Esophagus muscularis mucosa (tissue), 4 donors: ENCODE data around the gene LONP1. TPM values are rescaled to one million over a fixed set of nuclear protein-coding genes. Genes with fewer than 3 reads are reported as not detected.
A peak's percentile ranks its signal among the peaks of the same experiment; 100 is the strongest.

Experiments used
- DNase-seq: peaks from one replicate; pipeline ENCODE4 v3.0.0-alpha.2; 2017; ENCODE audit errors: extremely low spot score
- H3K27ac ChIP-seq, 4 donors: fragments of 200-600 bp; sonication (generic); replicated peaks in 1 of 4; 1 replicate in 3 of 4; 2 replicates in 1 of 4; pipeline ENCODE4 v1.5.1; 2016 to 2019; ENCODE audit warnings: mild to moderate bottlenecking in 1 of 4
- H3K27me3 ChIP-seq, 4 donors: fragments of 200-600 bp; sonication (generic); one replicate each; pipeline versions ENCODE4 v1.5.1 to v1.6.0; 2016 to 2019
- H3K36me3 ChIP-seq, 4 donors: fragments of 200-600 bp; sonication (generic); one replicate each; pipeline ENCODE4 v1.5.1; 2016 to 2019
- H3K4me1 ChIP-seq, 4 donors: fragments of 200-600 bp; sonication (generic); one replicate each; pipeline ENCODE4 v1.5.1; 2016 to 2019
- H3K4me3 ChIP-seq, 4 donors: fragments of 200-600 bp; sonication (generic); 1 replicate in 2 of 4; 2 replicates in 2 of 4; pipeline ENCODE4 v1.5.1; 2016 to 2019; ENCODE audit warnings: mild to moderate bottlenecking in 4 of 4, moderate library complexity in 1 of 4
- H3K9me3 ChIP-seq, 4 donors: fragments of 200-600 bp; sonication (generic); 1 replicate in 3 of 4; 2 replicates in 1 of 4; pipeline ENCODE4 v1.5.1; 2016 to 2019
- CTCF ChIP-seq, 3 experiments: fragments of 200-600 bp in 2 of 3; fragments of 450-650 bp in 1 of 3; sonication (generic) in 2 of 3; IDR thresholded peaks; one replicate each; pipeline ENCODE4 v1.5.1; 2017 to 2019; ENCODE audit warnings: antibody characterized with exemption in 3 of 3, mild to moderate bottlenecking in 2 of 3, moderate library complexity in 1 of 3
- EP300 ChIP-seq: sonication (generic); formaldehyde crosslinking; IDR thresholded peaks from one replicate; pipeline ENCODE4 v1.6.1; 2017; ENCODE audit warnings: antibody characterized with exemption
- POLR2A ChIP-seq: fragments of 450-650 bp; IDR thresholded peaks from one replicate; pipeline ENCODE4 v1.6.1; 2017; ENCODE audit warnings: antibody characterized with exemption, moderate library complexity, mild to moderate bottlenecking, low read depth
- POLR2AphosphoS5 ChIP-seq, 2 donors: sonication (generic); formaldehyde crosslinking; IDR thresholded peaks; one replicate each; pipeline ENCODE4 v1.6.1; 2017; ENCODE audit warnings: antibody characterized with exemption in 2 of 2
- WGBS: methylation state at CpG from one replicate; pipeline ENCODE4 v1.1.5; 2018; 5-methylcytosine and 5-hydroxymethylcytosine counted together
- intact Hi-C: fragments of 100-400 bp; cut with DNase I; formaldehyde crosslinking; loops from one replicate; pipeline ENCODE4 v1.15.1; 2023
- total RNA-seq, 4 donors: library from RNA; depleted of rRNA; stranded (reverse); fragments of >200 nt; gene quantifications; one replicate each; pipeline versions ENCODE4 v1.1.0 to v1.2.1, GENCODE V29; 2016

Gene LONP1
- total RNA-seq, 4 donors from 2014 or later = 49.0 to 70.4 (median 54.3) TPM

GRCh38 chr19:5687360-5688198 is 32.4 kb downstream of the LONP1 start:
- TF ChIP-seq EP300 (no peak), CTCF (IDR thresholded peaks at IDR 0.05) (peak in 1 of 3 experiments; percentile 4), POLR2AphosphoS5 (IDR thresholded peaks at IDR 0.05) (peak in 1 of 2 donors; percentile 3), POLR2A (no peak)
- Histone ChIP-seq H3K27ac (peak overlapping the region; percentile 82 to 89 (median 85)), H3K9me3 (no peaks in the 10 kb centered on the region), H3K4me3 (peak overlapping the region; percentile 63 to 72 (median 66)), H3K36me3 (peaks cover 0 to 11% (median 11%) of the 10 kb centered on the region in 4 donors), H3K27me3 (no peaks in the 10 kb centered on the region), H3K4me1 (peaks cover 20 to 46% (median 41%) of the 10 kb centered on the region in 4 donors)
- intact Hi-C loops = no loop called here
- 85% methylated on average over 12 of the region's 76 CpGs for WGBS
- no peak for DNase-seq

DNA sequence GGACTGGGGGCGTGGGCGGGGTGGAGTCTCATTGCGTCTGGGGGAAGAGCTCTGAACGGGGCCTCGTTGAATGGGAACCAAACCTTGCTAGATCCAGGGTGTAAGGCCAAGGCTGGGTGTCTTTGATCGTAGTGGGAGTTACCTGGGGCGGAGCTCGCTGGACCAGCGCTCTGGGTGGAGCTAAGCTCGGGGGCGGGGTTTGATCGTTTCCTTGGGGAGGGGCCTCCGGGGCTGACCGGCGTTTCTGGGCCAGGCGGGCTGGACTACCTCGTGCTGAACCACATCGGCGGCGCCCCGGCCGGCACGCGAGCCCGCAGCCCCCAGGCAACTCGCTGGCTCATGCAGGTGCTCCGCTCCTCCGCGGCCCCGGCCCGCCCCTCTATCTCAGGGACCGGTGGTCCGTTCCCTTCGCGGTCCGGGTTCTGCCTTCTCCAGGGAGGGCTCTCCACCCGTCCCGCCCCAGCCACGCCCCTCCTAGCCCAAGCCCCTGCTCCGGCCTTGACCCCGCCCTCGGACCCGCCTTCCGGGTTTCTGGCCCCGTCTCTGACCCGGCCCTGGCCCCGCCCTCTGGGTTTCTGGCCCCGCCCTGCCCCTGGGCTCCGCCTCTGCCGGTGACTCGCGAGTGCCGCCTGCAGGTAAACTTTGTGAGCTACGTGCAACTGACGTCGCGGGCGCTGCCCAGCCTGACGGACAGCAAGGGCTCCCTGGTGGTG is 33.1 kb downstream of the LONP1 start:
- Histone ChIP-seq H3K27me3 (no peaks in the 10 kb centered on the region), H3K36me3 (peaks cover 0 to 4% (median 3%) of the 10 kb centered on the region in 4 donors), H3K27ac (peak overlapping the region; percentile 82 to 89 (median 85)), H3K9me3 (no peaks in the 10 kb centered on the region), H3K4me3 (peak overlapping the region; percentile 63 to 72 (median 66)), H3K4me1 (peaks cover 12 to 39% (median 35%) of the 10 kb centered on the region in 4 donors)
- peak; percentile 100 for DNase-seq
- TF ChIP-seq POLR2AphosphoS5 (IDR thresholded peaks at IDR 0.05) (peak; percentile 42 to 73), CTCF (IDR thresholded peaks at IDR 0.05) (peak; percentile 78 to 93 (median 85)), EP300 (no peak), POLR2A (no peak)
- WGBS = 0% methylated on average over 26 of the region's 59 CpGs
- intact Hi-C loops = no loop called here

- no peak for TF ChIP-seq EP300
- TF ChIP-seq POLR2A = no peak
- TF ChIP-seq POLR2AphosphoS5 (IDR thresholded peaks at IDR 0.05) = no peak
- no peak for TF ChIP-seq CTCF (IDR thresholded peaks at IDR 0.05)
- intact Hi-C loops = no loop called here
- H3K27me3 ChIP-seq = no peaks in the 10 kb centered on the region
- H3K27ac ChIP-seq = peak overlapping the region; percentile 82 to 89 (median 85)
- H3K36me3 ChIP-seq = no peaks in the 10 kb centered on the region
- H3K4me1 ChIP-seq = peaks cover 8 to 39% (median 35%) of the 10 kb centered on the region in 4 donors
- WGBS = 15% methylated on average over 4 of the region's 16 CpGs
- H3K4me3 ChIP-seq = peak overlapping the region; percentile 63 to 72 (median 66)
- DNase-seq = no peak
- no peaks in the 10 kb centered on the region for H3K9me3 ChIP-seq
Measured at GRCh38 chr19:5686326-5686646, 33.7 kb downstream of the LONP1 start.

DNA sequence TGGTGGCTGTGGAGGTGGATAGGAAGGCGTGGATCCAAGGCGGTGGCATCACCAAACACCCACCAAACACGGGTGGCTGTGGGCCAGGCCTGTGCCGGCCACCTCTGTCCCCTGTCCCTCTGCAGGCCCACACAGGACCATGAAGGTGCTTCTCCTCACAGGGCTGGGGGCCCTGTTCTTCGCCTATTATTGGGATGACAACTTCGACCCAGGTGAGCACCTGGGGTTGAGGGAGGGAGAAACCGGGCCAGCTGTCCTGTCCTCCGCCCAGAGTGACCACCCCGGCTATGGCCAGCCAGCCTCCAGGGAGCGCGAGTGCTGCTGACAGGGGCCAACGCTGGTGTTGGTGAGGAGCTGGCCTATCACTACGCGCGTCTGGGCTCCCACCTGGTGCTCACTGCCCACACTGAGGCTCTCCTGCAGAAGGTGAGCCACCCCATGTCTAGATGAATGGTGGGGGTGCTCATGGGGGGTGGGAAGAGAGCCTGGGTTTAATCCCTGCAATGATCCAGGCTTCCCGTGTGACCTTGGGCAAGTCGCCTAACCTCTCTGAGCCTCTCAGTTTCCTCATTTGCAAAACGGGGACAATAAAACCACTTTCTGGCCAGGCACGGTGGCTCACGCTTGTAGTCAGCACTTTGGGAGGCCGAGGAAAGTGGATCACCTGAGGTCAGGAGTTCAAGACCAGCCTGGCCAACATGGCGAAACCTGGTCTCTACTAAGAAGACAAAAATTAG is 35.1 kb downstream of the LONP1 start:
- Histone ChIP-seq H3K27me3 (no peaks in the 10 kb centered on the region), H3K4me1 (peaks cover 8 to 38% (median 33%) of the 10 kb centered on the region in 4 donors), H3K9me3 (no peaks in the 10 kb centered on the region), H3K4me3 (no peak overlapping the region), H3K27ac (no peak overlapping the region), H3K36me3 (no peaks in the 10 kb centered on the region)
- DNase-seq = no peak
- WGBS = 94% methylated on average over 7 of the region's 22 CpGs
- intact Hi-C loops = loop anchor here (5.0 kb wide), 1 partner anchor 63 kb away; the partner anchor contains the start of genes SAFB and SAFB2
- TF ChIP-seq POLR2A (no peak), POLR2AphosphoS5 (IDR thresholded peaks at IDR 0.05) (no peak), EP300 (no peak)
